Stomach (tissue), 19 donors: ENCODE results near the gene SLC49A4. TPM values are rescaled to one million over a fixed set of nuclear protein-coding genes. Genes with fewer than 3 reads are reported as not detected.
"Not testable (repeated sequence)": the region's sequence is repeated elsewhere in the genome, so short reads cannot be mapped to it uniquely, and the experiment has no call there.

ENCODE experiments used
- DNase-seq, 2 donors: peaks; one replicate each; pipeline versions ENCODE4 v3.0.0 to v3.0.0-alpha.2; 2013 to 2019
- H3K27ac ChIP-seq, 5 donors: fragments of 200-600 bp in 4 of 5; sonication (generic) in 4 of 5; one replicate each; pipeline ENCODE4 v1.5.1; 2013 to 2019; ENCODE audit warnings: mild to moderate bottlenecking in 1 of 5, moderate library complexity in 1 of 5
- H3K27me3 ChIP-seq, 3 donors: fragments of 200-600 bp; sonication (generic); one replicate each; pipeline ENCODE4 v1.5.1; 2017 to 2019; ENCODE audit warnings: mixed run types in 1 of 3
- H3K36me3 ChIP-seq, 4 donors: fragments of 200-600 bp; sonication (generic); 1 replicate in 3 of 4; 2 replicates in 1 of 4; pipeline ENCODE4 v1.5.1; 2016 to 2019
- H3K4me1 ChIP-seq, 4 donors: fragments of 200-600 bp; sonication (generic); one replicate each; pipeline ENCODE4 v1.5.1; 2016 to 2019
- H3K4me3 ChIP-seq, 4 donors: fragments of 200-600 bp; sonication (generic) in 3 of 4; one replicate each; pipeline ENCODE4 v1.5.1; 2016 to 2019; ENCODE audit warnings: mild to moderate bottlenecking in 1 of 4
- H3K9me3 ChIP-seq, 4 donors: fragments of 200-600 bp; sonication (generic); one replicate each; pipeline ENCODE4 v1.5.1; 2016 to 2019
- CTCF ChIP-seq, 7 experiments: fragments of 450-650 bp in 4 of 7; fragments of 200-600 bp in 3 of 7; sonication (generic) in 3 of 7; IDR thresholded peaks; one replicate each; pipeline ENCODE4 v1.5.1; 2016 to 2019; ENCODE audit warnings: antibody characterized with exemption in 7 of 7, control low read depth in 2 of 7, mild to moderate bottlenecking in 1 of 7
- EP300 ChIP-seq: sonication (generic); formaldehyde crosslinking; IDR thresholded peaks from one replicate; pipeline ENCODE4 v1.6.1; 2017; ENCODE audit warnings: antibody characterized with exemption
- POLR2A ChIP-seq, 4 donors: fragments of 450-650 bp; IDR thresholded peaks; one replicate each; pipeline ENCODE4 v1.6.1; 2016; ENCODE audit warnings: antibody characterized with exemption in 4 of 4, control low read depth in 2 of 4, mild to moderate bottlenecking in 1 of 4, moderate library complexity in 1 of 4
- POLR2AphosphoS5 ChIP-seq, 3 donors: sonication (generic); formaldehyde crosslinking; IDR thresholded peaks; one replicate each; pipeline ENCODE4 v1.6.1; 2016; ENCODE audit warnings: antibody characterized with exemption in 3 of 3
- WGBS, 5 donors: extraction: QIAGEN DNeasy Blood & Tissue Kit in 3 of 5; methylation state at CpG; one replicate each; pipeline versions ENCODE4 v1.1.5 to v1.1.7; 2013 to 2018; 5-methylcytosine and 5-hydroxymethylcytosine counted together
- intact Hi-C: fragments of 100-400 bp; cut with DNase I; formaldehyde crosslinking; loops from one replicate; pipeline ENCODE4 v1.15.1; 2023; ENCODE audit warnings: low total_unique reads
- long read RNA-seq, 10 donors: transcript quantifications; one replicate each; lab custom pipeline, GENCODE V29; 2026
- polyA plus RNA-seq, 3 donors: library from polyadenylated mRNA; stranded (reverse); fragments of 200-250 nt; gene quantifications; one replicate each; pipeline ENCODE4 v1.2.3, GENCODE V29; 2013
- total RNA-seq, 5 donors: library from RNA; depleted of rRNA; stranded (reverse); fragments of >200 nt; gene quantifications; one replicate each; pipeline versions ENCODE4 v1.1.0 to v1.2.3, GENCODE V29; 2014 to 2016
- donor health status: healthy with polysubstance abuse.
- donor health status: Bipolar disorder and iron deficiency.
- donor health status: healthy.

The SLC49A4 gene
- total RNA-seq (10 to 100 TPM in 2 of 5 donors, 1 to 10 TPM in 3; 1.2 to 28.8 (median 5.4) TPM), polyA plus RNA-seq (1 to 10 TPM in 2 of 3 donors, under 1 TPM in 1; 0.31 to 4.2 (median 3.1) TPM)
- long read RNA-seq, donor 1, partial matches to known transcripts: 0 of 3 reads
- long read RNA-seq, donor 1, other reads (novel, unspliced or antisense): 0 of 3 reads
- long read RNA-seq, donor 2, transcript DIRC2-201 (9 exons, 3,596 nt): major isoform, 5 of 5 reads
- long read RNA-seq, donor 2, partial matches to known transcripts: 0 of 5 reads
- long read RNA-seq, donor 2, other reads (novel, unspliced or antisense): 0 of 5 reads
- long read RNA-seq, donor 3, partial matches to known transcripts: 0 of 2 reads
- long read RNA-seq, donor 3, other reads (novel, unspliced or antisense): 0 of 2 reads
- long read RNA-seq, donor 4: 0 reads
- long read RNA-seq, donor 5: 0 reads
- long read RNA-seq, donor 6: 0 reads
- long read RNA-seq, donor 7, partial matches to known transcripts: 0 of 1 reads
- long read RNA-seq, donor 7, other reads (novel, unspliced or antisense): 0 of 1 reads
- long read RNA-seq, donor 8, partial matches to known transcripts: 0 of 2 reads
- long read RNA-seq, donor 8, other reads (novel, unspliced or antisense): 0 of 2 reads
- long read RNA-seq, donor 9, transcript DIRC2-201 (9 exons, 3,596 nt): major isoform, 6 of 6 reads
- long read RNA-seq, donor 9, partial matches to known transcripts: 0 of 6 reads
- long read RNA-seq, donor 9, other reads (novel, unspliced or antisense): 0 of 6 reads
- long read RNA-seq, donor 10: 0 reads

- peak within 1 kb of the TSS; percentile 75 to 85 (median 80) for H3K4me3 ChIP-seq
- H3K36me3 ChIP-seq: no peaks in the 10 kb centered on the region
- TF ChIP-seq POLR2A (IDR thresholded peaks at IDR 0.05) (no peak), POLR2AphosphoS5 (IDR thresholded peaks at IDR 0.05) (peak; percentile 33 to 89 (median 84)), EP300 (peak; percentile 38)
- H3K27ac ChIP-seq: peak within 1 kb of the TSS; percentile 93 to 99 (median 98)
- H3K9me3 ChIP-seq: no peaks in the 10 kb centered on the region
- peaks cover 15 to 52% (median 40%) of the 10 kb centered on the region in 4 donors for H3K4me1 ChIP-seq
- H3K27me3 ChIP-seq: no peaks in the 10 kb centered on the region
- peak; percentile 81 to 94 for DNase-seq
- WGBS, 5 donors: 0 to 1% (median 1%) methylated on average over 29 to 84 of the region's 84 CpGs
- intact Hi-C loops: no loop called here
Observed at GRCh38 chr3:122794779-122795673, at the start of gene SLC49A4. SLC49A4 (plus strand) TSS chr3:122795069; CDS start chr3:122795193, 124 bp downstream.

GRCh38 chr3:122745369-122746021 is 49.4 kb upstream of the SLC49A4 start:
- no peaks in the 10 kb centered on the region for H3K4me1 ChIP-seq
- H3K27me3 ChIP-seq: no peaks in the 10 kb centered on the region
- H3K4me3 ChIP-seq: no peak overlapping the region
- DNase-seq: no peak
- H3K9me3 ChIP-seq: no peaks in the 10 kb centered on the region
- no peak for TF ChIP-seq EP300
- TF ChIP-seq POLR2A (IDR thresholded peaks at IDR 0.05): no peak
- no peak for TF ChIP-seq CTCF (IDR thresholded peaks at IDR 0.05)
- no peak overlapping the region for H3K27ac ChIP-seq
- H3K36me3 ChIP-seq: peaks cover 4 to 40% (median 21%) of the 10 kb centered on the region in 4 donors
- 93 to 97% (median 95%) methylated on average over 4 of the region's 4 CpGs for WGBS, 5 donors
- intact Hi-C loops: no loop called here

GRCh38 chr3:122747295-122747694 is 47.6 kb upstream of the SLC49A4 start:
- H3K27ac ChIP-seq, H3K27me3 ChIP-seq, H3K9me3 ChIP-seq, H3K4me3 ChIP-seq, DNase-seq, H3K4me1 ChIP-seq, intact Hi-C loops: not testable (repeated sequence)
- WGBS, 5 donors: 91 to 100% (median 100%) methylated on average over 1 to 25 of the region's 35 CpGs
- H3K36me3 ChIP-seq: peaks cover 4 to 49% (median 23%) of the 10 kb centered on the region in 4 donors

- Histone ChIP-seq H3K4me3 (no peak overlapping the region), H3K36me3 (peaks cover 0 to 47% (median 19%) of the 10 kb centered on the region in 4 donors), H3K9me3 (no peaks in the 10 kb centered on the region), H3K27ac (no peak overlapping the region), H3K4me1 (no peaks in the 10 kb centered on the region), H3K27me3 (no peaks in the 10 kb centered on the region)
- no peak for TF ChIP-seq POLR2A (IDR thresholded peaks at IDR 0.05)
- no peak for TF ChIP-seq EP300
- no peak for TF ChIP-seq POLR2AphosphoS5 (IDR thresholded peaks at IDR 0.05)
- TF ChIP-seq CTCF (IDR thresholded peaks at IDR 0.05): no peak
- DNase-seq: no peak
- intact Hi-C loops: no loop called here
- 98 to 100% (median 100%) methylated on average over 1 of the region's 1 CpG for WGBS, 5 donors
Observed at GRCh38 chr3:122748347-122748746, 46.5 kb upstream of the SLC49A4 start.
